Measurements from ENCODE around the gene VWA1. TPM values are rescaled to one million over a fixed set of nuclear protein-coding genes. Genes with fewer than 3 reads are reported as not detected.
"Not testable (repeated sequence)": the region's sequence is repeated elsewhere in the genome, so short reads cannot be mapped to it uniquely, and the experiment has no call there.

Gene VWA1
- total and polyA plus RNA-seq, 12 donors, result 10.8 to 52.8 (median 14.2) TPM

DNA sequence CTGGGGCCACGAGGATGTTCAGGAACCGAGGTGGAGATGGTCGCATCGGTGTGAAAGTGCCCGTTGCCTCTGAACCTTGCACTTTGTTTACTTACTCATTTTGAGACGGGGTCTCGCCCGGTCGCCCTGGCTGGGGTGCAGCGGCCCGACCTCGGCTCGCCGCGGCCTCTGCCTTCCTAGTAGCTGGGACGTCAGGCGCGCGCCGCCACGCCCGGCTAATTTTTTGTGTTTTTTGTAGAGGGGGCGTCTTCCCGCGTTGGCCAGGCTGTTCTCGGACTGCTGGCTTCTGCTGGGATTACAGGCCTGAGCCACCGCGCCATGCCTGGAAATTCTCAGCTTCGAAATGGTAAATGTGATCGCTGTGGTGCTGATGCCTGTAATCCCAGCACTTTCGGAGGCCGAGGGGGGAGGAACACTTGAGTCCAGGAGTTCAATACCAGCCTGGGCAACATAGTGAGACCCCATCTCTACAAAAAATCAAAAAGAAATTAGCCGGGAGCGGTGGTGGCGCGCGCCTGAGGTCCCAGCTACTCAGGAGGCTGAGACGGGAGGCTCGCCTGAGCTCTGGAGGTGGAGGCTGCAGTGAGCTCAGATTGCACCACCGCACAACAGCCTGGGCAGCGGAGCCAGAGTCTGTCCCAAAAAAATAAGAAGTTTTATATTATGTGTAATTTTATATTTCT, 27.7 kb upstream of the VWA1 start:
- H3K27ac ChIP-seq, result peak overlapping the region; percentile 70 to 94 (median 88)
- peaks cover 0 to 7% (median 0%) of the 10 kb centered on the region in 11 donors for H3K9me3 ChIP-seq
- intact Hi-C loops (cut with DNase I), result loop anchor here in 4 of 10 donors (1.0 to 10.0 kb wide), 4 partner anchors 27 to 97 kb away; partner anchors contain the start of genes AURKAIP1 (in 1 of the 4) and VWA1 (in 1 of the 4)
- peaks cover 0 to 46% (median 32%) of the 10 kb centered on the region in 9 donors for H3K4me1 ChIP-seq
- H3K36me3 ChIP-seq, result peaks cover 0 to 36% (median 29%) of the 10 kb centered on the region in 9 donors
- H3K27me3 ChIP-seq, result no peaks in the 10 kb centered on the region
- TF ChIP-seq, protein P1, sequence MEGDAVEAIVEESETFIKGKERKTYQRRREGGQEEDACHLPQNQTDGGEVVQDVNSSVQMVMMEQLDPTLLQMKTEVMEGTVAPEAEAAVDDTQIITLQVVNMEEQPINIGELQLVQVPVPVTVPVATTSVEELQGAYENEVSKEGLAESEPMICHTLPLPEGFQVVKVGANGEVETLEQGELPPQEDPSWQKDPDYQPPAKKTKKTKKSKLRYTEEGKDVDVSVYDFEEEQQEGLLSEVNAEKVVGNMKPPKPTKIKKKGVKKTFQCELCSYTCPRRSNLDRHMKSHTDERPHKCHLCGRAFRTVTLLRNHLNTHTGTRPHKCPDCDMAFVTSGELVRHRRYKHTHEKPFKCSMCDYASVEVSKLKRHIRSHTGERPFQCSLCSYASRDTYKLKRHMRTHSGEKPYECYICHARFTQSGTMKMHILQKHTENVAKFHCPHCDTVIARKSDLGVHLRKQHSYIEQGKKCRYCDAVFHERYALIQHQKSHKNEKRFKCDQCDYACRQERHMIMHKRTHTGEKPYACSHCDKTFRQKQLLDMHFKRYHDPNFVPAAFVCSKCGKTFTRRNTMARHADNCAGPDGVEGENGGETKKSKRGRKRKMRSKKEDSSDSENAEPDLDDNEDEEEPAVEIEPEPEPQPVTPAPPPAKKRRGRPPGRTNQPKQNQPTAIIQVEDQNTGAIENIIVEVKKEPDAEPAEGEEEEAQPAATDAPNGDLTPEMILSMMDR (IDR thresholded peaks at IDR 0.05), result no peak
- DNase-seq (no peak), ATAC-seq (peak in 1 of 8 donors; percentile 9)
- H3K4me3 ChIP-seq, result peak overlapping the region; percentile 69 to 99 (median 93)
- WGBS, 2 donors, result 9 to 10% methylated on average over 40 to 41 of the region's 41 CpGs

DNA sequence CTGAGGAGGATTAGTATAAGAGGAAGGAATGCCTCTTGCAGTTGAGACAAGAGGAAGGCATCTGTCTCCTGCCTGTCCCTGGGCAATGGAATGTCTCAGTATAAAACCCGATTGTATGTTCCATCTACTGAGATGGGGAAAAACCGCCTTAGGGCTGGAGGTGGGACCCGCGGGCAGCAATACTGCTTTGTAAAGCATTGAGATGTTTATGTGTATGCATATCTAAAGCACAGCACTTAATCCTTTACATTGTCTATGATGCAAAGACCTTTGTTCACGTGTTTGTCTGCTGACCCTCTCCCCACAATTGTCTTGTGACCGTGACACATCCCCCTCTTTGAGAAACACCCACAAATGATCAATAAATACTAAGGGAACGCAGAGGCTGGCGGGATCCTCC, 25.3 kb upstream of the VWA1 start:
- Histone ChIP-seq H3K36me3 (peaks cover 0 to 11% (median 5%) of the 10 kb centered on the region in 9 donors), H3K4me1 (peaks cover 0 to 36% (median 31%) of the 10 kb centered on the region in 9 donors)
- H3K4me3 ChIP-seq; H3K27ac ChIP-seq; ATAC-seq; H3K9me3 ChIP-seq; DNase-seq; H3K27me3 ChIP-seq; intact Hi-C loops (cut with DNase I): not testable (repeated sequence)
- WGBS, 2 donors, result 58 to 68% methylated on average over 8 of the region's 8 CpGs

DNA sequence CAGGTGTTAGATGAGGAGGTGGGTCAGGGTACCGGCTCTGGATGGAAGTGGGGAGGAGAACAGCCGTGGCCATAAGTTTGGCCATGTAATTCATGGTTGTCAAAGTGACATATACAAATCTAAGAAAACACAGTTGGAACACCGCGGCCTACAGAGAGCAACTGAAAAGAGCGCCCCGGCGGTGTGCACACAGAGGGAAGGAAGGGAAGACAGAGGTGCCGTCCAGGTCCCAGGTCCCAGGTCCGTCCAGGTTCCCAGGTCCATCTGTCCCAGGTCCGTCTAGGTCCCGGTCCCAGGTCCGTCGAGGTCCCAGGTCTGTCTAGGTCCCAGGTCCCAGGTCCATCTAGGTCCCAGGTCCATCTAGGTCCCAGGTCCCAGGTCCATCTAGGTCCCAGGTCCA, 23.9 kb upstream of the VWA1 start:
- no peak overlapping the region for H3K27ac ChIP-seq
- H3K36me3 ChIP-seq, result no peaks in the 10 kb centered on the region
- 89 to 94% methylated on average over 11 to 13 of the region's 13 CpGs for WGBS, 2 donors
- TF ChIP-seq, protein P1 (IDR thresholded peaks at IDR 0.05), result no peak
- H3K4me1 ChIP-seq, result peaks cover 0 to 22% (median 17%) of the 10 kb centered on the region in 9 donors
- ATAC-seq (no peak), DNase-seq (no peak)
- peaks cover 0 to 10% (median 0%) of the 10 kb centered on the region in 11 donors for H3K9me3 ChIP-seq
- intact Hi-C loops (cut with DNase I), result no loop called here
- no peak overlapping the region for H3K4me3 ChIP-seq
- H3K27me3 ChIP-seq, result no peaks in the 10 kb centered on the region

DNA sequence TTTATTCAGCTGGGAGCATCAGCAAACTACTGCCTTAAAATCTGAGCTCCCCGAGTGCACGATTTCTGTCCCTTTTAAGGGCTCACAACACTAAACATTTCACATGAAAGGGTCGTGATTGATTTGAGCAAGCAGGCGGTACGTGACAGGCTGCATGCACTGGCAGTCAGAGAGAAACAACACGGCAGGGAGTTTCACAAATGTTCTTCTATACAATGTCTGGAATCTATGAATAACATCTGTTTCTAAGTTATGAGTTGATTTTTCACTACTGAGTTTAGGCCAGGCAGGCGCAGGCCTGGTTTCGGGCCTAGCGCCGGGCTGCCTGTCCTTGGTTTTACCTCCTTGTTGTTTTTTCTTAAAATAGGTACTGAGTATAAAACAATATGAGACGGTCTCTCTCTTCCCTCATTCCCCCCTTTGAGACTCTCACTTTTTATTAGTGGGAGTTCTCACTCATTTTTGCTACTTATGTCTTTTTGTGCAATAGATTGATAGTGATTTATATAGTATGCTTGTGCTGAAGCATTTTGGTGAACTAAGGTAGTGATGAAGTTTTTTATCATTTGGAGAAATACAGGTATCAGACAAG, 23.1 kb upstream of the VWA1 start:
- intact Hi-C loops (cut with DNase I); H3K27ac ChIP-seq; H3K36me3 ChIP-seq; H3K9me3 ChIP-seq; ATAC-seq; H3K27me3 ChIP-seq; H3K4me3 ChIP-seq; DNase-seq: not testable (repeated sequence)
- 96 to 98% methylated on average over 11 of the region's 11 CpGs for WGBS, 2 donors
- peaks cover 0 to 21% (median 16%) of the 10 kb centered on the region in 9 donors for H3K4me1 ChIP-seq

DNA sequence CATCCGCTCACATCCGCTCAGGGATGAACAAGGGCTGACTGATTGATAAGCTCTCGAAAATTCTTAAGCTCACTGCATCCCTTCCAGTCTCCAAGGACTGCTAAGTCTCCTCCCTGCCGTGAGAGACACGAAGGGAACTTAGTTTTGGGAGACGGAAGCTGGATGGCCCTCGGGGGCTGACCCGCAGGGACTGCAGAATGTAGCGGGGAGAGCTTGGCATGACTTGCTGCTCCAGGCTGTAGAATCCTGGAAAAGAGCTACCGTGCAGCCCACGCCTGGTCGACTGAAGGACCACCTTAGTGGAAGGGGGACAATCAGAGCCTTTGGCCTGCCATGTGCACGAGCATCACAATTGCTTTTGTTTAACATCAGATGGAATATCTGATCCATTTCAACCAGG, 19.7 kb upstream of the VWA1 start:
- H3K27me3 ChIP-seq, result peaks cover 0 to 2% (median 0%) of the 10 kb centered on the region in 7 donors
- no peak overlapping the region for H3K4me3 ChIP-seq
- TF ChIP-seq, protein P1 (IDR thresholded peaks at IDR 0.05), result no peak
- no peaks in the 10 kb centered on the region for H3K36me3 ChIP-seq
- ATAC-seq (no peak), DNase-seq (no peak)
- peaks cover 0 to 10% (median 0%) of the 10 kb centered on the region in 11 donors for H3K9me3 ChIP-seq
- no peak overlapping the region for H3K27ac ChIP-seq
- WGBS, 2 donors, result 64 to 74% methylated on average over 13 of the region's 13 CpGs
- H3K4me1 ChIP-seq, result peaks cover 0 to 10% (median 3%) of the 10 kb centered on the region in 9 donors
- intact Hi-C loops (cut with DNase I), result no loop called here

DNA sequence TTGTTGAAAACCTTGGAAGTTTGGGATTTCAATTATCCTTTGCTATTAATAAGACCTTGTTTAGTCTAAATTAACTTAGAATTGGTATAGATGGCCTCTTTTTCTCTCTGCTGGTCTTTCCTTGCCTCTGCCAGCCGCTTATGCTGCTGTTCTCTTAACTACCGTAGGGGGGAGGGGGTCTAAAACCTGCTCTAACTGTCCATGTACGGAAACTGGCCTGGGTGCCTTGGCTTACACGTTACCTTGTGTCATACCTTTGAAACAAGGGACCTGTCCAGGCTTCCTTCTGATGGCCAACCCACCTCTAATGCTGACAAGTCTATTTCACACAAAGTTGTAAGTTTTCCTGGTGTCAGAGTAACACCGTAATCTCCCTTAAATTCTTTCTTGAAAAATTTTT, 18.1 kb upstream of the VWA1 start:
- ATAC-seq; H3K9me3 ChIP-seq; DNase-seq; H3K27ac ChIP-seq; H3K4me3 ChIP-seq; H3K36me3 ChIP-seq; intact Hi-C loops (cut with DNase I): not testable (repeated sequence)
- Histone ChIP-seq H3K4me1 (peaks cover 0 to 15% (median 7%) of the 10 kb centered on the region in 9 donors), H3K27me3 (peaks cover 0 to 15% (median 0%) of the 10 kb centered on the region in 7 donors)
- WGBS, 2 donors, result 77 to 85% methylated on average over 5 of the region's 5 CpGs

DNA sequence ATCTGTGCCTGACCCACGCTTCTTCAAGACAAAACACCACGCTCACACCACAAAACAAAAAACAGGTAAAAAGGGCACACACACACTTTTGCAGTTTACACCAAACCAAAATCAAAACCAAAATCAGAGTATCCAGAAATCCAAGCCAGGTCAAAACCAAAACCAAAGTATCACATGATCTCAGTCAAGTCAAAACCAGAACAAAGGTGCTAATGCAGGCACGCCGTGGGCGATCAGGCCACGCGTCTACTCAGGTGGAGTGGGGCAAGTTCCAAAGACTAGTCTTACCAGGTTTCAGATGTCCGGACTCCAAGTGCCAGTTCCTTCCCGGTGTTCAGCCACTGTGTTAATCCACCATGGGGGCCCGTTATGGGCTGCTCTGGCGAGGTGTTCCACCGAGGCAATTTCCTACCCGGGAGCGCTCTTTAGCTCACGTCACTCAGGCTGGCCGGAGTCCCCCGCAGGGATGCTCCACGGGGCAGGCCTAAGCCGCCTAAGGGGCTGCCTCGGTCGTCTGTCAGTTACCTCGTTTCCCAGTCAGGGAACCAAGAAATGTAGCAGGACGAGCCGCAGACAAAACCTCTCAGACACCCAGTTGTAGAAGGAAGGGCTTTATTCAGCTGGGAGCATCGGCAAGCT, 17.5 kb upstream of the VWA1 start:
- peaks cover 0 to 18% (median 0%) of the 10 kb centered on the region in 7 donors for H3K27me3 ChIP-seq
- H3K9me3 ChIP-seq; intact Hi-C loops (cut with DNase I); DNase-seq; H3K4me3 ChIP-seq; ATAC-seq; H3K36me3 ChIP-seq; H3K27ac ChIP-seq: not testable (repeated sequence)
- H3K4me1 ChIP-seq, result peaks cover 0 to 21% (median 7%) of the 10 kb centered on the region in 9 donors
- 90 to 92% methylated on average over 25 of the region's 25 CpGs for whole genome bisulfite sequencing, 2 donors

Measured in heart right ventricle (tissue), 16 donors.